Measurements from ENCODE around the gene SIAH3.

SIAH3 gene

DNA sequence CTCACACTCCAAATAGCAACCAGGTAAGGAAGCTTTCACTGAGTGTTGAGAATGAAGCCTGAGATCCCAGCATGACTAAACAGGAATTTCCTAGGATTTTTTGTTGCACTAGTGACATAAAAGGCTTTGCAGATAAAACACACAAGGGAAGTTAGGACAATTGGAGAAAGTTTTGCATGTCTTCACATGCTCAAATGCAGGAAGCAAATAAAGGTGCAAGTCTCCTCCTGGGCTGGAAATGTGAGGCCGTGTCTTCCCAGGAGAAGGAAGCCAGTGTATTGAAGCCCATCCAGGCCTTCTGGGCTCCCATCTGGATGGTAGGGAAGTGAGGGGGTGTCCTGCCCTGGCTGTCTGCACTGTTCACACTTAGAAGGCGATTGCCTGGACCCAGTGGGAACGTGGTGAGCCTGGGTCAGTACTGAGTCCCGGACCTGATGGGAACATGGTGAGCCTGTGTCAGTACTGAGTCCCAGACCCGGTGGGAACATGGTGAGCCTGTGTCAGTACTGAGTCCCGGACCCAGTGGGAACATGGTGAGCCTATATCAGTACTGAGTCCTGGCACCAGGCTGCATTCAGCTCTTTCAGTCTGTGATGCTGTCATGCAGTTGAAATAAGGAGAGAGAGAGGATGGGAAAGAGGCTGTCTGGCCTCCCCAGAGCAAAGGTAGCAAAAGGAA, 38.7 kb downstream of the SIAH3 start:
- TF ChIP-seq TAF1 (IDR thresholded peaks at IDR 0.05; ENCODE audit: borderline replicate concordance, insufficient read depth, low read length) (no peak), SIN3A (IDR thresholded peaks at IDR 0.05; ENCODE audit: borderline replicate concordance, insufficient read depth, low read length) (no peak), POLR2AphosphoS5 (IDR thresholded peaks at IDR 0.05; ENCODE audit: low read depth, low read length) (no peak), FOXP2 (optimal IDR thresholded peaks at IDR 0.05; ENCODE audit: borderline replicate concordance, extremely low read depth, extremely low read length, insufficient read depth) (no peak)
- TF ChIP-seq, protein P1, sequence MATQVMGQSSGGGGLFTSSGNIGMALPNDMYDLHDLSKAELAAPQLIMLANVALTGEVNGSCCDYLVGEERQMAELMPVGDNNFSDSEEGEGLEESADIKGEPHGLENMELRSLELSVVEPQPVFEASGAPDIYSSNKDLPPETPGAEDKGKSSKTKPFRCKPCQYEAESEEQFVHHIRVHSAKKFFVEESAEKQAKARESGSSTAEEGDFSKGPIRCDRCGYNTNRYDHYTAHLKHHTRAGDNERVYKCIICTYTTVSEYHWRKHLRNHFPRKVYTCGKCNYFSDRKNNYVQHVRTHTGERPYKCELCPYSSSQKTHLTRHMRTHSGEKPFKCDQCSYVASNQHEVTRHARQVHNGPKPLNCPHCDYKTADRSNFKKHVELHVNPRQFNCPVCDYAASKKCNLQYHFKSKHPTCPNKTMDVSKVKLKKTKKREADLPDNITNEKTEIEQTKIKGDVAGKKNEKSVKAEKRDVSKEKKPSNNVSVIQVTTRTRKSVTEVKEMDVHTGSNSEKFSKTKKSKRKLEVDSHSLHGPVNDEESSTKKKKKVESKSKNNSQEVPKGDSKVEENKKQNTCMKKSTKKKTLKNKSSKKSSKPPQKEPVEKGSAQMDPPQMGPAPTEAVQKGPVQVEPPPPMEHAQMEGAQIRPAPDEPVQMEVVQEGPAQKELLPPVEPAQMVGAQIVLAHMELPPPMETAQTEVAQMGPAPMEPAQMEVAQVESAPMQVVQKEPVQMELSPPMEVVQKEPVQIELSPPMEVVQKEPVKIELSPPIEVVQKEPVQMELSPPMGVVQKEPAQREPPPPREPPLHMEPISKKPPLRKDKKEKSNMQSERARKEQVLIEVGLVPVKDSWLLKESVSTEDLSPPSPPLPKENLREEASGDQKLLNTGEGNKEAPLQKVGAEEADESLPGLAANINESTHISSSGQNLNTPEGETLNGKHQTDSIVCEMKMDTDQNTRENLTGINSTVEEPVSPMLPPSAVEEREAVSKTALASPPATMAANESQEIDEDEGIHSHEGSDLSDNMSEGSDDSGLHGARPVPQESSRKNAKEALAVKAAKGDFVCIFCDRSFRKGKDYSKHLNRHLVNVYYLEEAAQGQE (IDR thresholded peaks at IDR 0.05; ENCODE audit: insufficient read depth in 1 of 2, low read depth in 2 of 2, low read length in 2 of 2): no peak

DNA sequence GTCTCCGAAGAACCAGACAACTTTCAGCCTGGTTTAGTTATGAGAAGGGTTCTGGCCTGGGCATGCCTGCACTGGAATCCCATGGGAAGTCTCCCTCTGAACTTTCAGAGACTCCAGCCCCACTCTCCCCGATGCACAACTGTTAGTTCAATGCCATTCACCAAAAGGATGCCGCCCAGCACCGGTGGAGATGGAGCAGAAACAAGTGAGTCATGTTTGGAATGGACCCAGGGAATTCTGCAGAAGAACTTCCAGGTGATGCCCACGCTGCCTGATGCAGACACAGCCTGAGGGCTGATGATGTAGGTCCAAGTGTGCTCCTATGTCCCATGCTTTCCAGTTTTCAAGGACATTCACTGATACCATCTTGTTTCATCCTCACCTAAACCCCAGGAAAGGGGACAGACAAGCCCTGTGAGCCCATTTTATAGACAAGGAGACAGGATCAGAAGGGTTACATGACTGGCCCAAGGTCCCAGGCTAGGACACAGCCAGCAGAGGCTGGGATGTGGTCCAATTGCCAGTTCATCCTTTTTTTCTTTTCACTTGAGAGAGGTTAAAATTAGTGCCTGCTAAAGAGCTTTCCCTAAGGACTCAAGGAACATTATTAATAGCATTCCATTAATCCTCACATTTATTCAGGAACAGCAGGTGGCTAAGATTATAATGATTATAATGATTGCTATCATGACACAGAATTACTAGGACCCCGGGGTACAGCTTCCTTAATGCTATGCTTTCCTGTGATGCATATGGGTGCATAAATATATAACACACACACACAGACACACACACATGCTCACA, 39.5 kb downstream of the SIAH3 start:
- TF ChIP-seq FOXP2 (optimal IDR thresholded peaks at IDR 0.05; ENCODE audit: borderline replicate concordance, extremely low read depth, extremely low read length, insufficient read depth): no peak
- no peak for TF ChIP-seq TAF1 (IDR thresholded peaks at IDR 0.05; ENCODE audit: borderline replicate concordance, insufficient read depth, low read length)
- no peak for TF ChIP-seq POLR2AphosphoS5 (IDR thresholded peaks at IDR 0.05; ENCODE audit: low read depth, low read length)
- TF ChIP-seq, protein P1 (IDR thresholded peaks at IDR 0.05; ENCODE audit: insufficient read depth in 1 of 2, low read depth in 2 of 2, low read length in 2 of 2): no peak
- TF ChIP-seq SIN3A (IDR thresholded peaks at IDR 0.05; ENCODE audit: borderline replicate concordance, insufficient read depth, low read length): no peak

DNA sequence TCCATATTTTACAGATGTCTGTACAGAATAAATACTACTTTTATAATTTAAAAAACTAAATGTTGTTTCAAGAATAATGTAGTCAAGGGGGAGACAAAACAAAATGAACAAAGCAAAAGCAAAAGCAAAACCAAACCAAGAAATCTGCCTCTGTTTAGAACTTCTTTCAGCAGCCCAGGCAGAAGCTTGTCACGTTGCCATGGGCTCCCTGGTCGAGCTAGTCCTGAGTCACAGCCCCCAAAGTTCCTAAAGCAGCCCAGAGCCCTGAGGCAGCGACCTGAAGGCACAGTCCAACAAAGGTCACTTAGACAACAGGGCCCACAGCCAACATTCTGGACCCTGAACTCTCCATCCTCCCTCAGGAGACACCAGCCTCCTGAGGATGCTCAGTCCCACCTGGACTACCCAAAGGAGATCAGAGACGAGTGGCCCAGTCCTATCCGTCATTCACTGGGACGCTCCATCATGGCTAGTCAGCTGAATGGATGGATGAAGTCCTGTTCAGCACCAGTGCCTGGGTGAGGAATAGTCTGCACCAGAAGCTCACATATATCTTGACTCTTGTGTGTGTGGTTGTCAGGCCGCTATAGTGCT, 41.7 kb downstream of the SIAH3 start:
- TF ChIP-seq TAF1 (IDR thresholded peaks at IDR 0.05; ENCODE audit: borderline replicate concordance, insufficient read depth, low read length) (no peak), SIN3A (IDR thresholded peaks at IDR 0.05; ENCODE audit: borderline replicate concordance, insufficient read depth, low read length) (no peak), POLR2AphosphoS5 (IDR thresholded peaks at IDR 0.05; ENCODE audit: low read depth, low read length) (no peak), FOXP2 (optimal IDR thresholded peaks at IDR 0.05; ENCODE audit: borderline replicate concordance, extremely low read depth, extremely low read length, insufficient read depth) (no peak)
- TF ChIP-seq, protein P1 (IDR thresholded peaks at IDR 0.05; ENCODE audit: insufficient read depth in 1 of 2, low read depth in 2 of 2, low read length in 2 of 2): no peak

DNA sequence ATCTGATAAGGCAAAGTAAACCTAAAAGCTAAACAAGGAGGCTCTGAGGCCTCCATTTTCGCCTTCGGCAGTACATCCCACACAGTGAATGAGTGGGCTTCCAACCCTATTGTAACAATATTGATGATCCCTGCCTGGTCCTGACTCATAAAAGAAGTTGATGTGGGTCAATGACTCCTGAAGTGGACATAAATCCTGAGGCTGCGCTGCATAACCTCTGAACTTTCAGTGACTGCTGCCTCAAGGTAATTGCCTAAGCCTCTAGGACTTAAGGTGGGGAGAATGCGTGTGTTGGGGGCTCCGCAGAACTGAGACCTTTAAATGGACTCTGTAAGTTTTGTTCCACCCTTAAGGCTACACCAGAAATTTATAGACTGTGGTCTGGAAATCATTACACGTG, 42.6 kb downstream of the SIAH3 start:
- no peak for TF ChIP-seq TAF1 (IDR thresholded peaks at IDR 0.05; ENCODE audit: borderline replicate concordance, insufficient read depth, low read length)
- no peak for TF ChIP-seq SIN3A (IDR thresholded peaks at IDR 0.05; ENCODE audit: borderline replicate concordance, insufficient read depth, low read length)
- TF ChIP-seq, protein P1 (IDR thresholded peaks at IDR 0.05; ENCODE audit: insufficient read depth in 1 of 2, low read depth in 2 of 2, low read length in 2 of 2): no peak
- TF ChIP-seq POLR2AphosphoS5 (IDR thresholded peaks at IDR 0.05; ENCODE audit: low read depth, low read length): no peak
- TF ChIP-seq FOXP2 (optimal IDR thresholded peaks at IDR 0.05; ENCODE audit: borderline replicate concordance, extremely low read depth, extremely low read length, insufficient read depth): no peak
